Measurements from ENCODE around the gene NTF4. TPM values are rescaled to one million over a fixed set of nuclear protein-coding genes. Genes with fewer than 3 reads are reported as not detected.

The NTF4 gene
- total and polyA plus RNA-seq, 2 of the 13 experiments (the other 11 are each of a cell fraction or from before 2014, with no cell fraction given) = not detected

- POLR2A ChIA-PET = no interaction called here
- no peak overlapping the region for H3K27ac ChIP-seq (ENCODE audit: extremely low read length, insufficient read depth, low read length)
- TF ChIP-seq ZBTB7A (CRISPR knock-in tag; IDR thresholded peaks at IDR 0.05) (no peak), TRAFD1 (CRISPR knock-in tag; IDR thresholded peaks at IDR 0.05; ENCODE audit: borderline replicate concordance) (no peak), HDAC2 (CRISPR knock-in tag; IDR thresholded peaks at IDR 0.05) (no peak), SCMH1 (CRISPR knock-in tag; IDR thresholded peaks at IDR 0.05; ENCODE audit: borderline replicate concordance) (no peak), MLXIP (CRISPR knock-in tag; IDR thresholded peaks at IDR 0.05; ENCODE audit: borderline replicate concordance) (no peak), KDM3A (CRISPR knock-in tag; IDR thresholded peaks at IDR 0.05; ENCODE audit: low read depth) (no peak), YEATS2 (CRISPR knock-in tag; IDR thresholded peaks at IDR 0.05; ENCODE audit: borderline replicate concordance) (no peak), ZNF225 (CRISPR knock-in tag; IDR thresholded peaks at IDR 0.05) (no peak), ZNF891 (CRISPR knock-in tag; IDR thresholded peaks at IDR 0.05) (no peak), MAZ (IDR thresholded peaks at IDR 0.05; ENCODE audit: borderline replicate concordance, low read depth, low read length) (no peak), MAZ (CRISPR knock-in tag; IDR thresholded peaks at IDR 0.05; ENCODE audit: low read depth) (no peak), ZNF432 (CRISPR knock-in tag; IDR thresholded peaks at IDR 0.05; ENCODE audit: borderline replicate concordance) (no peak), THAP11 (CRISPR knock-in tag; IDR thresholded peaks at IDR 0.05) (no peak), DBP (CRISPR knock-in tag; IDR thresholded peaks at IDR 0.05; ENCODE audit: not compliant biosample characterization) (no peak)
- 11% methylated on average over 3 of the region's 25 CpGs for WGBS (ENCODE audit: low lambda C conversion rate)
- no peak overlapping the region for H3K9ac ChIP-seq (ENCODE audit: insufficient read depth, low read depth, low read length)
- no peaks in the 10 kb centered on the region for H3K36me3 ChIP-seq (replicated peaks in 1 of 2; ENCODE audit: control insufficient read depth in 1 of 2, insufficient read depth in 2 of 2, low read length in 2 of 2)
- FAIRE-seq (no peak), ATAC-seq (no peak), DNase-seq (ENCODE audit: low spot score) (no peak)
- H3K4me3 ChIP-seq (replicated peaks in 1 of 3; ENCODE audit: insufficient read depth in 1 of 3, low read depth in 2 of 3, low read length in 3 of 3) = no peak overlapping the region
- no TSS peak for BruUV-seq (replicated peaks)
- H2AFZ ChIP-seq (ENCODE audit: low read length) = no peak overlapping the region
- H4K20me1 ChIP-seq (ENCODE audit: insufficient read depth, low read length) = no peaks in the 10 kb centered on the region
- no peaks in the 10 kb centered on the region for H3K9me3 ChIP-seq (ENCODE audit: low read length)
- in situ Hi-C loops (cut with HindIII; ENCODE audit: extremely low pct_ligation_motif_present, low pct_unique_long_range_greater_than_20kb) = no loop called here
- H3K27me3 ChIP-seq (ENCODE audit: control insufficient read depth in 1 of 2, insufficient read depth in 2 of 2, low read length in 2 of 2) = peaks cover 8 to 67% of the 10 kb centered on the region in 2 experiments; a peak in 4 of 5 replicates
- H3K79me2 ChIP-seq (ENCODE audit: insufficient read depth, low read length) = no peaks in the 10 kb centered on the region
- no peak overlapping the region for H3K4me2 ChIP-seq (ENCODE audit: low read depth, low read length)
- CTCF ChIA-PET (ENCODE audit: low intra/inter-chr PET ratio, low total read pairs) = no interaction called here
- intact Hi-C loops (cut with micrococcal nuclease; ENCODE audit: unreplicated experiment) = no loop called here
- peaks cover 19% of the 10 kb centered on the region for H3K4me1 ChIP-seq (ENCODE audit: insufficient read depth, low read length)
These were observed 3.2 kb downstream of the NTF4 start for GRCh38 chr19:49061445-49061844.

Data from HepG2 (cell line).